Activated CD4-positive, alpha-beta memory T cell treated with anti-CD3 and anti-CD28 coated beads for 36 hours (primary cell): ENCODE data around the gene KRTAP4-11. TPM values are rescaled to one million over a fixed set of nuclear protein-coding genes. Genes with fewer than 3 reads are reported as not detected.
"Not testable (repeated sequence)": the region's sequence is repeated elsewhere in the genome, so short reads cannot be mapped to it uniquely, and the experiment has no call there.

Source experiments
- CTCF ChIA-PET: fragments of 350-600 bp; sonication (Branson Sonifier 250); formaldehyde crosslinking; loops from one replicate; lab custom pipeline; 2021; ENCODE audit warnings: antibody characterized with exemption, inconsistent platforms; lab: Charles Lee
- POLR2A ChIA-PET: fragments of 350-600 bp; sonication (Branson Sonifier 250); formaldehyde crosslinking; loops from one replicate; lab custom pipeline; 2021; ENCODE audit warnings: antibody characterized with exemption; lab: Charles Lee
- DNase-seq: peaks from one replicate; pipeline ENCODE4 v3.0.0-alpha.2; 2020
- H3K27ac Mint-ChIP-seq: one replicate; pipeline ENCODE4 v1.8.0; 2021; ENCODE audit warnings: mixed read lengths
- H3K27me3 Mint-ChIP-seq: one replicate; pipeline ENCODE4 v1.8.0; 2021; ENCODE audit warnings: mixed read lengths
- H3K36me3 Mint-ChIP-seq: one replicate; pipeline ENCODE4 v1.8.0; 2021; ENCODE audit warnings: mixed read lengths
- H3K4me1 Mint-ChIP-seq: one replicate; pipeline ENCODE4 v1.8.0; 2021; ENCODE audit warnings: low read depth, mixed read lengths
- H3K4me3 Mint-ChIP-seq: one replicate; pipeline ENCODE4 v1.8.0; 2021; ENCODE audit warnings: mild to moderate bottlenecking, mixed read lengths
- H3K9me3 Mint-ChIP-seq: one replicate; pipeline ENCODE4 v1.8.0; 2021; ENCODE audit warnings: mixed read lengths
- intact Hi-C: fragments of 100-400 bp; cut with micrococcal nuclease; formaldehyde crosslinking; loops from one replicate; pipeline ENCODE4 v1.15.1; 2023
- total RNA-seq, 2 experiments: library from RNA; stranded (reverse); gene quantifications; one replicate each; pipeline ENCODE4 v1.2.3, GENCODE V29; 2021

The KRTAP4-11 gene
- total RNA-seq, 2 experiments from 2014 or later = not detected

- H3K9me3 Mint-ChIP-seq, DNase-seq, CTCF ChIA-PET, H3K27me3 Mint-ChIP-seq, H3K4me3 Mint-ChIP-seq, POLR2A ChIA-PET, H3K27ac Mint-ChIP-seq, intact Hi-C loops, H3K4me1 Mint-ChIP-seq, H3K36me3 Mint-ChIP-seq: not testable (repeated sequence)
These were observed 18.3 kb downstream of the KRTAP4-11 start for GRCh38 chr17:41099682-41100480.

GRCh38 chr17:41098481-41098880 lies 19.7 kb downstream of the KRTAP4-11 start:
- H3K36me3 Mint-ChIP-seq = no peaks in the 10 kb centered on the region
- H3K27me3 Mint-ChIP-seq = peaks cover 7% of the 10 kb centered on the region
- H3K27ac Mint-ChIP-seq = no peak overlapping the region
- CTCF ChIA-PET = interaction anchor here (0.6 kb wide), 1 partner anchor 224 kb away, joined by 3 read pairs; no protein-coding TSS in a partner anchor
- peaks cover 4% of the 10 kb centered on the region for H3K4me1 Mint-ChIP-seq
- H3K4me3 Mint-ChIP-seq = no peak overlapping the region
- H3K9me3 Mint-ChIP-seq = no peaks in the 10 kb centered on the region
- no peak for DNase-seq
- intact Hi-C loops = no loop called here
- POLR2A ChIA-PET = no interaction called here

GRCh38 chr17:41098042-41098441 lies 20.1 kb downstream of the KRTAP4-11 start, which contains the start of gene KRTAP4-8:
Gene KRTAP4-8 (minus strand): TSS chr17:41098142. CDS start chr17:41098084, 58 bp downstream.
- DNase-seq = no peak
- ChIA-PET POLR2A (no interaction called here), CTCF (interaction anchor here (0.6 kb wide), 1 partner anchor 20 kb away, joined by 3 read pairs; the partner anchor contains the start of gene KRTAP4-11)
- peaks cover 4% of the 10 kb centered on the region for H3K4me1 Mint-ChIP-seq
- H3K9me3 Mint-ChIP-seq = peaks cover 1% of the 10 kb centered on the region
- H3K36me3 Mint-ChIP-seq = no peaks in the 10 kb centered on the region
- H3K27me3 Mint-ChIP-seq = peaks cover 7% of the 10 kb centered on the region
- no peak within 1 kb of the TSS for H3K4me3 Mint-ChIP-seq
- intact Hi-C loops = no loop called here
- H3K27ac Mint-ChIP-seq = no peak within 1 kb of the TSS

- Mint-ChIP-seq H3K9me3 (peaks cover 5% of the 10 kb centered on the region), H3K27ac (no peak overlapping the region), H3K4me1 (peaks cover 4% of the 10 kb centered on the region), H3K36me3 (no peaks in the 10 kb centered on the region), H3K27me3 (peaks cover 7% of the 10 kb centered on the region), H3K4me3 (no peak overlapping the region)
- ChIA-PET CTCF (no interaction called here), POLR2A (no interaction called here)
- intact Hi-C loops = no loop called here
- no peak for DNase-seq
These were observed 22.1 kb downstream of the KRTAP4-11 start for GRCh38 chr17:41096055-41096454.

GRCh38 chr17:41088760-41089352 lies 29.3 kb downstream of the KRTAP4-11 start:
- CTCF ChIA-PET, H3K36me3 Mint-ChIP-seq, intact Hi-C loops, H3K27ac Mint-ChIP-seq, POLR2A ChIA-PET, DNase-seq, H3K27me3 Mint-ChIP-seq, H3K9me3 Mint-ChIP-seq, H3K4me1 Mint-ChIP-seq, H3K4me3 Mint-ChIP-seq: not testable (repeated sequence)

- not testable (repeated sequence) for H3K27ac Mint-ChIP-seq
These were observed 33.9 kb downstream of the KRTAP4-11 start, which contains the start of gene KRTAP4-7 for GRCh38 chr17:41084100-41084856. Gene KRTAP4-7 (plus strand): TSS chr17:41084150. CDS start chr17:41084207, 57 bp downstream.

GRCh38 chr17:41083427-41083826 lies 34.7 kb downstream of the KRTAP4-11 start:
- H3K27ac Mint-ChIP-seq, H3K9me3 Mint-ChIP-seq, DNase-seq, POLR2A ChIA-PET, H3K4me1 Mint-ChIP-seq, intact Hi-C loops, H3K4me3 Mint-ChIP-seq, H3K36me3 Mint-ChIP-seq, CTCF ChIA-PET: not testable (repeated sequence)
- H3K27me3 Mint-ChIP-seq = peaks cover 13% of the 10 kb centered on the region

More at GRCh38 chr17:41084100-41084856, 33.9 kb downstream of the KRTAP4-11 start, which contains the start of gene KRTAP4-7:
- intact Hi-C loops, H3K4me1 Mint-ChIP-seq, H3K4me3 Mint-ChIP-seq, H3K36me3 Mint-ChIP-seq, DNase-seq, CTCF ChIA-PET, H3K9me3 Mint-ChIP-seq, POLR2A ChIA-PET: not testable (repeated sequence)
- peaks cover 12% of the 10 kb centered on the region for H3K27me3 Mint-ChIP-seq

GRCh38 chr17:41082626-41083025 lies 35.5 kb downstream of the KRTAP4-11 start:
- Mint-ChIP-seq H3K9me3 (no peaks in the 10 kb centered on the region), H3K27me3 (peaks cover 13% of the 10 kb centered on the region), H3K4me1 (no peaks in the 10 kb centered on the region), H3K36me3 (no peaks in the 10 kb centered on the region), H3K4me3 (no peak overlapping the region), H3K27ac (no peak overlapping the region)
- DNase-seq = no peak
- CTCF ChIA-PET = no interaction called here
- intact Hi-C loops = no loop called here
- POLR2A ChIA-PET = no interaction called here

GRCh38 chr17:41076788-41077187 lies 41.4 kb downstream of the KRTAP4-11 start:
- ChIA-PET CTCF (no interaction called here), POLR2A (no interaction called here)
- no peak for DNase-seq
- Mint-ChIP-seq H3K4me1 (no peaks in the 10 kb centered on the region), H3K9me3 (no peaks in the 10 kb centered on the region), H3K36me3 (no peaks in the 10 kb centered on the region), H3K27ac (no peak overlapping the region), H3K4me3 (no peak overlapping the region), H3K27me3 (peaks cover 14% of the 10 kb centered on the region)
- intact Hi-C loops = no loop called here

GRCh38 chr17:41073676-41074075 lies 44.5 kb downstream of the KRTAP4-11 start:
- no peaks in the 10 kb centered on the region for H3K36me3 Mint-ChIP-seq
- no peak for DNase-seq
- ChIA-PET POLR2A (no interaction called here), CTCF (no interaction called here)
- no peaks in the 10 kb centered on the region for H3K9me3 Mint-ChIP-seq
- intact Hi-C loops = no loop called here
- H3K4me1 Mint-ChIP-seq = no peaks in the 10 kb centered on the region
- H3K27ac Mint-ChIP-seq = no peak overlapping the region
- peaks cover 11% of the 10 kb centered on the region for H3K27me3 Mint-ChIP-seq
- H3K4me3 Mint-ChIP-seq = no peak overlapping the region

- Mint-ChIP-seq H3K27ac (no peak overlapping the region), H3K36me3 (no peaks in the 10 kb centered on the region), H3K4me3 (no peak overlapping the region), H3K27me3 (peaks cover 11% of the 10 kb centered on the region), H3K4me1 (no peaks in the 10 kb centered on the region), H3K9me3 (no peaks in the 10 kb centered on the region)
- ChIA-PET CTCF (no interaction called here), POLR2A (no interaction called here)
- intact Hi-C loops = no loop called here
- no peak for DNase-seq
These were observed 46.4 kb downstream of the KRTAP4-11 start for GRCh38 chr17:41071606-41072360.
